Heart left ventricle (tissue), 16 donors: ENCODE results near the gene PTH2R. TPM values are rescaled to one million over a fixed set of nuclear protein-coding genes. Genes with fewer than 3 reads are reported as not detected.

ENCODE experiments used
- ATAC-seq, 4 donors: fragments of 200-7000 bp; cut with Tn5 transposase; one replicate each; pipeline ENCODE4 v1.9.1; 2020 to 2022; ENCODE audit warnings: moderate library complexity in 4 of 4, mild to moderate bottlenecking in 3 of 4, moderate number of reproducible peaks in 1 of 4
- DNase-seq, 5 donors: peaks; one replicate each; pipeline ENCODE4 v3.0.0-alpha.2; 2020
- H3K27ac ChIP-seq, 12 donors: fragments of 200-600 bp; sonication (generic) in 4 of 12; one replicate each; pipeline versions ENCODE4 v1.5.0 to v1.8.0; 2016 to 2022; ENCODE audit warnings: mild to moderate bottlenecking in 2 of 12
- H3K27me3 ChIP-seq, 9 donors: fragments of 200-600 bp; sonication (generic) in 2 of 9; one replicate each; pipeline versions ENCODE4 v1.5.1 to v1.8.0; 2016 to 2022; ENCODE audit warnings: mild to moderate bottlenecking in 3 of 9
- H3K36me3 ChIP-seq, 9 donors: fragments of 200-600 bp; sonication (generic) in 2 of 9; one replicate each; pipeline versions ENCODE4 v1.5.0 to v1.8.0; 2018 to 2022; ENCODE audit warnings: mild to moderate bottlenecking in 2 of 9
- H3K4me1 ChIP-seq, 12 donors: fragments of 200-600 bp; sonication (generic) in 4 of 12; one replicate each; pipeline versions ENCODE4 v1.5.0 to v1.8.0; 2016 to 2022; ENCODE audit warnings: mild to moderate bottlenecking in 3 of 12
- H3K4me3 ChIP-seq, 12 donors: fragments of 200-600 bp; sonication (generic) in 4 of 12; one replicate each; pipeline versions ENCODE4 v1.5.0 to v1.8.0; 2017 to 2022; ENCODE audit warnings: mild to moderate bottlenecking in 9 of 12, moderate library complexity in 4 of 12
- H3K9me3 ChIP-seq, 12 donors: fragments of 200-600 bp; sonication (generic) in 4 of 12; one replicate each; pipeline versions ENCODE4 v1.5.0 to v1.8.0; 2016 to 2022; ENCODE audit warnings: mild to moderate bottlenecking in 1 of 12
- CTCF ChIP-seq, 12 donors: fragments of 200-600 bp; sonication (generic) in 4 of 12; IDR thresholded peaks; one replicate each; pipeline versions ENCODE4 v1.5.0 to v1.8.0; 2018 to 2022; ENCODE audit warnings: antibody characterized with exemption in 12 of 12, mild to moderate bottlenecking in 5 of 12
- POLR2A ChIP-seq, 2 donors: fragments of 450-650 bp; IDR thresholded peaks; one replicate each; pipeline ENCODE4 v1.6.1; 2017; ENCODE audit warnings: antibody characterized with exemption in 2 of 2, mild to moderate bottlenecking in 2 of 2, moderate library complexity in 2 of 2
- WGBS, 4 donors: extraction: QIAGEN DNeasy Blood & Tissue Kit in 2 of 4; methylation state at CpG; one replicate each; pipeline versions ENCODE4 v1.1.5 to v1.1.7; 2013 to 2018; 5-methylcytosine and 5-hydroxymethylcytosine counted together
- intact Hi-C, 10 donors: fragments of 100-400 bp; cut with DNase I; formaldehyde crosslinking; loops; one replicate each; pipeline versions ENCODE4 v1.11.1 to v1.14.2; 2022
- polyA plus RNA-seq, 2 donors: library from polyadenylated mRNA; stranded (reverse); fragments of 200-250 nt; gene quantifications; one replicate each; pipeline ENCODE4 v1.2.3, GENCODE V29; 2013
- total RNA-seq, 9 donors: library from RNA; depleted of rRNA in 2 of 9; stranded (reverse); fragments of >200 nt in 2 of 9; fragmentation: NEBNext Ultra II Directional in 3 of 9; extraction: Animal tissue kit (Norgen Biotek cat#: 25700) in 3 of 9; gene quantifications; one replicate each; pipeline versions ENCODE4 v1.1.0 to v1.2.4, GENCODE V29; 2016 to 2023
- donor health status: ischemic (EF 13 %, LVEDD 7.1; RV severe dilation, severe dysfunction).
- donor health status: healthy with polysubstance abuse.
- donor health status: DM: no; HTN: yes; CAD: no.
- donor health status: DM: no; HTN: no; CAD: no.
- donor health status: ischemic (EF 25% LVEDD 6.9; RV normal size, moderate dysfunction).
- donor health status: ischemic (EF 25% LVEDD 5.7; RV mildly dilated, moderate dysfunction).
- donor health status: healthy.
- donor health status: DM: yes; HTN: yes; CAD: no.
- donor health status: ischemic (EF 35%, LVEDD 5.7; RV mildly dilated, moderate dysfunction).
- donor health status: nonischemic (EF 11% LVEDD 7.7; RV severe dilation, severe dysfunction).
- donor health status: DM: yes; HTN: yes; CAD: no.
- donor health status: PGD.
- donor health status: ischemic (EF 29% LVEDD 5.4; RV normal size, mild dysfunction).
- donor health status: nonischemic (EF 23%, LVEDD 6.1; RV moderate dilation, normal function).

The PTH2R gene
- total and polyA plus RNA-seq, 11 donors = 0.11 to 0.34 TPM; not detected in 9

GRCh38 chr2:208366215-208367127 lies 40.1 kb upstream of the PTH2R start:
- H3K36me3 ChIP-seq = no peaks in the 10 kb centered on the region
- WGBS, 4 donors = 82 to 89% (median 88%) methylated on average over 4 of the region's 4 CpGs
- ATAC-seq (no peak), DNase-seq (no peak)
- no peak overlapping the region for H3K27ac ChIP-seq
- peaks cover 0 to 16% (median 0%) of the 10 kb centered on the region in 12 donors for H3K9me3 ChIP-seq
- intact Hi-C loops = no loop called here
- H3K4me3 ChIP-seq = no peak overlapping the region
- TF ChIP-seq CTCF (IDR thresholded peaks at IDR 0.05) = no peak
- no peaks in the 10 kb centered on the region for H3K27me3 ChIP-seq
- peaks cover 0 to 4% (median 0%) of the 10 kb centered on the region in 12 donors for H3K4me1 ChIP-seq

GRCh38 chr2:208369091-208369490 lies 37.5 kb upstream of the PTH2R start:
- no peaks in the 10 kb centered on the region for H3K27me3 ChIP-seq
- no peak overlapping the region for H3K4me3 ChIP-seq
- DNase-seq = no peak
- H3K36me3 ChIP-seq = no peaks in the 10 kb centered on the region
- H3K27ac ChIP-seq = no peak overlapping the region
- peaks cover 0 to 4% (median 0%) of the 10 kb centered on the region in 12 donors for H3K4me1 ChIP-seq
- 93 to 97% (median 94%) methylated on average over 2 of the region's 2 CpGs for WGBS, 4 donors
- no peak for TF ChIP-seq CTCF (IDR thresholded peaks at IDR 0.05)
- no peak for ATAC-seq
- H3K9me3 ChIP-seq = peaks cover 0 to 15% (median 0%) of the 10 kb centered on the region in 12 donors
- intact Hi-C loops = no loop called here

GRCh38 chr2:208370881-208371633 lies 35.5 kb upstream of the PTH2R start:
- Histone ChIP-seq H3K27me3 (peaks cover 0 to 2% (median 0%) of the 10 kb centered on the region in 9 donors), H3K4me1 (peaks cover 0 to 4% (median 0%) of the 10 kb centered on the region in 12 donors), H3K4me3 (no peak overlapping the region), H3K9me3 (no peaks in the 10 kb centered on the region), H3K36me3 (no peaks in the 10 kb centered on the region), H3K27ac (no peak overlapping the region)
- 56 to 69% (median 58%) methylated on average over 8 of the region's 8 CpGs for WGBS, 4 donors
- intact Hi-C loops = no loop called here
- TF ChIP-seq POLR2A (IDR thresholded peaks at IDR 0.05) (no peak), CTCF (IDR thresholded peaks at IDR 0.05) (no peak)
- DNase-seq (no peak), ATAC-seq (no peak)

- Histone ChIP-seq H3K36me3 (no peaks in the 10 kb centered on the region), H3K9me3 (no peaks in the 10 kb centered on the region)
- 39 to 96% (median 58%) methylated on average over 1 of the region's 1 CpG for WGBS, 4 donors
These were observed 35.0 kb upstream of the PTH2R start for GRCh38 chr2:208371634-208371935.

More at GRCh38 chr2:208371634-208371935, 35.0 kb upstream of the PTH2R start:
- Histone ChIP-seq H3K27me3 (peaks cover 0 to 2% (median 0%) of the 10 kb centered on the region in 9 donors), H3K4me1 (peaks cover 0 to 4% (median 0%) of the 10 kb centered on the region in 12 donors), H3K27ac (no peak overlapping the region), H3K4me3 (no peak overlapping the region)
- no peak for TF ChIP-seq CTCF (IDR thresholded peaks at IDR 0.05)
- TF ChIP-seq POLR2A (IDR thresholded peaks at IDR 0.05) = no peak
- DNase-seq (no peak), ATAC-seq (no peak)
- intact Hi-C loops = no loop called here
